Endometrial microvascular endothelial cells (primary cell): ENCODE measurements around the gene RBM28. TPM values are rescaled to one million over a fixed set of nuclear protein-coding genes. Genes with fewer than 3 reads are reported as not detected.

Experiments
- in situ Hi-C: cut with HindIII; loops from 2 replicates; pipeline ENCODE4 v1.10.0; 2017; ENCODE audit warnings: low sequenced_read_pairs, low pct_unique_long_range_greater_than_20kb; ENCODE audit errors: inconsistent ontology term
- total RNA-seq: library from RNA; depleted of rRNA; stranded (reverse); fragments of >200 nt; gene quantifications from one replicate; pipeline ENCODE4 v1.2.3, GENCODE V29; 2015; ENCODE audit errors: inconsistent ontology term

The RBM28 gene
- total RNA-seq, 1 donor from 2014 or later = 26.8 TPM

- in situ Hi-C loops = no loop called here
Measured at GRCh38 chr7:128267595-128267924, 76.1 kb downstream of the RBM28 start.

DNA sequence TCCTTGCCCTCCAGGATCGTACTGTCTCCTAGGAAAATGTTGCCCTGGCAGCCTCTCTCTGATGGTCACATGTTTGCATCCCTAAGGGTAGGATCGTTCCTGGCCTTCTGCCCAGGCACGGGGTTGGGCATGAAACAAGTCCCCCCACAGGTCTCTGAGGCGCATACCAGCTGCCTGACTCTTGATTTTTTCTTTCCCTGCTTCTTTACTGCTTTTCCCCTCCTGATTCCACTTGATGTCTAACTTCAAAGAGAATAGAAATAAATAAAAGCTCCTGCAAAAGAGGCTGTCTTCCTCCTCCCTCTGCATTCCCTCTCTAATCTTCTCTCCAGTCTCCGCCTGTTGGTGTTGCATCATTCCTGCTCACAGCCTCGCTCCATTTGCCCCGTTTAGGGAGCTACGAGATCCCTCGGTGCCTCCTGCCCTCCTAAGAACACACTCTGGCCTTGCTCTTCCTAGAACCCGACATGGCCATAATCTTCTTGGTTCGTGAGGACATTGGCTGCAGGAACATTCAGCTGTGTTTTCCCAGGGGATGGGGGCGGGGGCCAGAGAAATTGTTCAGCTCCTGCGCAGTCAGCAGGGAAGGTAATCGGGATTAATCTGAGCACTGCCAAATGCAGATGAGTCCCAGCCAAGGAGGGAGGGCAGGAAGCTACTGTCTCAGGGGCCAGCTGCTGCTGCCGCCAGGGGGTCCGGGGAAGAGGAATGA lies 76.7 kb downstream of the RBM28 start:
- in situ Hi-C loops = no loop called here

GRCh38 chr7:128266529-128266882 lies 77.2 kb downstream of the RBM28 start:
- in situ Hi-C loops = no loop called here

DNA sequence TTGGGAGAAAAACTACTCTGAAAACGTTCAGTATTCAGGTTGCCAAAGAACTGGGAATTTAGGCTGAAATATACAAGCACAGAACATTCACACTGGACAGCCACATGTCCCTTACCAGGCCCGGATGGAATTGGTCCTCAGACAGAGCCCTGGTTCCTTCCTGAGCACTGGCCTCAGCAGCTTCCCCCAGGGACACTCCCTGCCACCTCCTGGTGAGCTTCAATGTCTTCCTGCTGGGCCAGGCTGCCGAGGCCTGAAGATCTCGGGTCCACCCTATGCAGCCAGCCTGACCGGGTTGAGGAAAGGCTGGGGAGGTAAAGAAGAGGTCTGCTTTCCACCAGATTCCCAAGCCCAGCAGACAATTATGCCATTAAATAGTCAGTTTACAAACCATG lies 77.8 kb downstream of the RBM28 start:
- in situ Hi-C loops = no loop called here

DNA sequence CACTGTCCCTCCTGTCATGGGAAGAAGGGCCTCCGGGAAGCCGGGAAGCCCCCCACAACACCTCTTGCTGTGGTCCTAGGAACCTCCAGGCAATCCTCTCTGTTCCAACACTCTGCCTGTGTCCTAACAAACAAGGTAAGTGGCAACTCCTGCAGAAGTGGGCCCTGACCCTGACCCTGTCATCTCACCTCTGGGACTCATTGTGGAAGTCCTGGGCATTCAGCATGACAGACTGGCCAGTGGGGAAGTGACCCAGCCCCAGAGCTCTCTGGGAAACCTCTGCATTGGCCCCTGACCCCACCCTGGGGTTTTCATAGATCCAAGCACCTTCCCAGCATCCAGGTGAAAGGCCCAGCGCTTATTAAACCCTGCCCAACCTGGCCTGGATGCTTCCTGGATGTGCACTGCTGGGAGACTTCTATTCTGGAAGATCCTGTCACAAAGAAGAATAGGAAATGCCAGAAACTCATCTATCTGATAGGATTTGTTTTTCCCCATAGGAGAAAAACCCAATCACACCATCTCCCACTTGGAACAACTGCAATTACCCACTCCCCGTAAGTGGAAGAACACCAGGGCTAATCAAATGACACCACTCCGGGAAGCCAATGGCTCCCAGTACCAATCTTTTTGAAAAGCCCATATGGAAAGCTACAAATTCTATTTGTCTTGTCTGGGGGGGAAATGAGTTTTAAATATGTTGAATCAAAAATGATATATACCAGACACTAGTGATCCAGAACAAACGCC lies 78.4 kb downstream of the RBM28 start:
- in situ Hi-C loops = no loop called here

DNA sequence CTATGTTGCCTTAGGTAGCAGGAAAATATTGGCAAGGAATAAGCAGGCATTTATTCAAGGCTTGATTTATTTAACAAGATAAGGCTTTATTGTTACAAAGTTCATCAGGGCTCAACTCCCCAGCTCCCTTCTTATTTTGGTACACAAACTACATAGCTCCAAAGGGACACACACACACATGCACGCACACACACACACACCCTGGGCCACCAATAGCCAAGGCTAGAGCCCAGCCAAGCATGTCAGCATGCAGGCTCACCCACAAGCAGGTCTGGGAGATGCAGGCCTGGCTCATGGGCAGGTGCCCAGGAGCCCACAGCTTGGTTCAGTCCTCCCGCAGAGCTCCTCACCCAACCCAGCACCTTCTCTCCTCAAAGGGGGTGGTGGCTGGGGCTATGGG lies 79.2 kb downstream of the RBM28 start:
- in situ Hi-C loops = no loop called here

DNA sequence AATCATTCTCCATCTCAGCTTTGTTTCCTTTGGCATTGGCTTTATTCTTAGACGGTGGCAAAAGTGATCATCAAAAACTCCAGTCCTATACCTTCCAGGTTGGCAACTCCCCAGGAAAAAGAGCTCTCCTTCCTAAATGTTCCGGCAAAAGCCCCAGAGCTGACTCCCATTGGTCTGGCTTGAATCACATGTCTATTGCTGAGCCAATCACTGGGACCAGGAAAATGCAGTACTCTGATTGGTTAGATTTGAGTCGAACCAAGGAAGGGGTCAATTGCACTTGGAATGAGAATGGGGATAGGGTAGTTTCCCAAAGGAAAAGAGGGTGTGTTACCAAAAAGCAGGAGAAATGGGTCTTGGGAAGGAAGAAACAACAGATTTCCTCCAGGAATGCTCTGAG lies 80.3 kb downstream of the RBM28 start:
- in situ Hi-C loops = no loop called here

DNA sequence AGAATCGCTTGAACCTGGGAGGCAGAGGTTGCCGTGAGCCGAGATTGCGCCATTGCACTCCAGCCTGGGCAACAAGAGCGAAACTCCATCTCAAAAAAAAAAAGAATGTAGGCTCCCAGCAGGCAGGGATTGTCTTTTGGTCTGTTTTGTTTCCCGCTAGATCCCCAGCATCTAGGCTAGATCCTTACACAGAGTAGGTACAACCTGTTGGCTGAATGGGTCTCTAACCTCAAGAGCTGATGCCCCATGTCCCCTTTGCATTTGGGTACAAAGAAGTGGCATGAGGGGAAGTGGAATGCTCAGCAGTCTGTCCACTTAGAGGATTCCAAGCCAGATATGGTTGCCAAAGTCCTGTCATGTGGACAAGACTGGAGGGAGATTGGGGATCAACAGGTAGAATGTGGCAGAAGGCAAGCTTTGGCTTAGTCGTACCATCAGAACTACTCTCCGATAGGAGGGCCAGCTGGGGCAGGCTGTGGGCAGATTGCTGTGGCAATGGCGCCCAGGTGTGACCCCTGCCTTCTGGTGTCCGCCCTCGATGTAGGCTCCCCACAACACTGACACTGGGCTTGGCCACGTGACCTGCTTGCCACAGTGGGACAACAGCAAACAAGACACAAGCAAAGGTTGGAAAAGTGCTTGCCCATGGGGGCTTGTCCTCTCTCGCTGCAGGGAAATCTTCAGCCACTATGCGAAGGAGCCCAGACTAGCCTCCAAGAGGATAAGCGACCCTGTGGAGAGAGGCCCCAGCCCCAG lies 81.3 kb downstream of the RBM28 start:
- in situ Hi-C loops = no loop called here

DNA sequence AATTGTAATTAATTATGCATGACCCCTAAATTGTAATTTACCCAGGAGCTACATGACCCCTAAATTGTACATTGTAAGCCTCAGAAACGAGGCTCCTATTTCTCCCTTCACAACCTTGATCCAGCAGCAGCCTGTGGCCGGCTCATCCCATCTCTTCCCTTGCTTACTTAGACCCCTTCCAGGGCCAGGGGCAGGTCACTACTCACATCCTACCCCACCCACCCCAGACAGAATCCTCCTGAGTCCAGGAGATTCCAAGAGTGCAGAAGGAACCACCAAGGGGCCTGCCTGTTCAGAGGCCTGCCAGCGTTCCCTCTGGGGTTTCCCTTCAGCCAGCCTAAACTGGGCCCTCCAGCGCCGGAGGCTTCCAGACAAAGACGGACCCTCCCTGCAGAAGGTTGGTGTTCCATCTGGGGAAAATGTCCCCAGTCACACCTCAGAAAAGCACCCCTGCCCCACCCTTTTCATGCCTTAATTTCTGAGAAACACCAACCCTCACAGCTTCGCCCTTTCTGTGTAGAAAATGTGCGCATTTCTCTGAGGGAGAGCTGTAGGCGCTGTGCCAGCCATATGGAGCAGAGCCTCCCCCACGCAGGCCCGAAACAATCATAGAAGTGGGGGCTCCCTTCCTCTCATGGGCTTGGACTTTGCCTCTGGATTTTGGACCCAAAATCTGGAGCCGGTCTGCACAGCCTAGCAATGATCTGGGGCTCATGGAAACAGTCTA lies 83.5 kb downstream of the RBM28 start:
- in situ Hi-C loops = no loop called here

DNA sequence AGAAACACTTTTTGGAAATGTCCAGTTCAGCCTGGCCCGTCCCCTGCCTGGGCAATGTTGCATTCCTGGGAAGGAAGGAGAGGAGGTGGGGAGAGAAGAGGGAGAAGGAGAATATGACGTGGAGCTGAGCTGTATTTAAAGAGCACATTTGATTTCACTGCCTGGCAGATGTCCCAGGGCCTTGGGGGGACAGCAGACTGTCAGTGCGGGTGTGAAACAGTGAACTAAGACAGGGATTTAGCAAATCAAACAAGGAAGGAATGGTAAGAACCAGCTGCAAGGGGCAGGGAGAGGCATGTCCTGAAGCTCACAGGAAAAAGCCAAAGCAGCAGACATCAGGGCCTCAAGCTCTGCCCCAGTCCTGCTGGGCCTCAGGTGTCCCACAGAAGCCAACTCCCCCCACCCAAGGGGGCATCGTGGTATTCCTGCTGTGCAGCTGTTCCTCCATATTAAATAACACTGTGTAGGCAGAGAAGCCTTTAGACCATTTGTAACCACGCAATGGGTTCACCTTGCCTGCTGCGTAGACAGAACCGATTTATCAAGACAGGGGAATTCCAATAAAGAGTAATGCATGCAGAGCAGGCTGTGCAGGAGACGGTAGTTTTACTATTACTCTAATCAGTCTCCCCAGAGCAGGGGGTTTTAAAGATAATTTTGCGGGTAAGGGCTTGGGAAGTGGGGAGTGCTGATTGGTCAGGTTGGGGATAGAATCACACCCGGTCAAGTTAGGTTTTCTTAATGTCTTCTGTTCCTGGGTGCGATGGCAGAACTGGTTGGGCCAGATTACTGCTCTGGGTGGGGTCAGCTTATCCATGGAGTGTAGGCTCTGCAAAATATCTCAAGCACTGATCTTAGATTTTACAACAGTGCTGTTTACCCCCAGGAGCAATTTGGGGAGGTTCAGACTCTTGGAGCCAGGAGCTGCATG lies 84.3 kb downstream of the RBM28 start:
- in situ Hi-C loops = no loop called here

GRCh38 chr7:128257458-128257857 lies 86.2 kb downstream of the RBM28 start:
- in situ Hi-C loops = no loop called here

DNA sequence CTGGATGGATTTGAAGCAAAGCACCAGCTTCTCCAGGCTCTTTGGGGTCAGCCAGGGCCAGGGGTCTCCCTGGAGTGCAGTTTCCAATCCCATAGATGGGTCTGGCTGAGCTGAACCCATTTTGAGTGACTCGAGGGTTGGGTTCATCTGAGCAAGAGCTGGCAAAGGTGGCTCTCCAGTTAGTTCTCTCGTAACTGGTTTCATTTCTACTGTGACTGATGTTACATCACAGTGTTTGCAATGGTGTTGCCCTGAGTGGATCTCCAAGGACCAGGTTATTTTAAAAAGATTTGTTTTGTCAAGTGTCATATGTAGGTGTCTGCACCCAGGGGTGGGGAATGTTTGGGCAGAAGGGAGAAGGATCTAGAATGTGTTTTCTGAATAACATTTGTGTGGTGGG lies 88.4 kb downstream of the RBM28 start:
- in situ Hi-C loops = no loop called here

DNA sequence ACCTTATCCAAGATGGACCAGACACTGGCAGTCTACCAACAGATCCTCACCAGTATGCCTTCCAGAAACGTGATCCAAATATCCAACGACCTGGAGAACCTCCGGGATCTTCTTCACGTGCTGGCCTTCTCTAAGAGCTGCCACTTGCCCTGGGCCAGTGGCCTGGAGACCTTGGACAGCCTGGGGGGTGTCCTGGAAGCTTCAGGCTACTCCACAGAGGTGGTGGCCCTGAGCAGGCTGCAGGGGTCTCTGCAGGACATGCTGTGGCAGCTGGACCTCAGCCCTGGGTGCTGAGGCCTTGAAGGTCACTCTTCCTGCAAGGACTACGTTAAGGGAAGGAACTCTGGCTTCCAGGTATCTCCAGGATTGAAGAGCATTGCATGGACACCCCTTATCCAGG lies 89.2 kb downstream of the RBM28 start:
- in situ Hi-C loops = no loop called here

DNA sequence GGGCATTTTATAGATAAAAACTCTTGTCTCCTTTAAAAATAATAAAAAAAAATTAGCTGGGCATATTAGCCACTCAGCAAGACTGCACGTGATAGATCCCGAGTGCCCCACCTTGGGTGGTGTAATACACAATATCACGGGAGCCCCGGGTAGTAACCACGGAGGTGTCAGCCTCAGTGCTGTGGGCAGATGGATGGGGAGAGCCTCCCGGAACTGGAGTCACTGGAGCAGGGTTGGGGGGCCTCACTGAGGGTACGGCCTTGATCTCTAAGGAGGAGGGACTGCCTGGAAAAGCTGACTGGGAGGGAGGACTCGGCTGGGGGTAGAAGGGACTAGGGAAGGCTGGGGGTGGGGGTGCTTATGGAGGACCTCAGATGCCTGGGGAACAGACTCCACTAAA lies 90.0 kb downstream of the RBM28 start:
- in situ Hi-C loops = no loop called here

GRCh38 chr7:128251337-128251736 lies 92.4 kb downstream of the RBM28 start:
- in situ Hi-C loops = no loop called here
